ENCODE measurements around the gene KIRREL3. TPM values are rescaled to one million over a fixed set of nuclear protein-coding genes. Genes with fewer than 3 reads are reported as not detected.

The KIRREL3 gene
- total RNA-seq, 2 experiments from 2014 or later = not detected

GRCh38 chr11:127017482-127017881 is 16.9 kb upstream of the KIRREL3 start:
- no peak overlapping the region for H3K4me3 Mint-ChIP-seq
- H3K36me3 Mint-ChIP-seq (ENCODE audit: low read depth) = no peaks in the 10 kb centered on the region
- Histone ChIP-seq H3K27me3 (ENCODE audit: control insufficient read depth in 1 of 2, insufficient read depth in 2 of 2, low read length in 2 of 2) (peaks cover 0 to 6% of the 10 kb centered on the region in 2 experiments), H3K27ac (ENCODE audit: low read depth in 1 of 2, low read length in 2 of 2) (no peak overlapping the region), H3K4me3 (ENCODE audit: low read length) (no peak overlapping the region), H3K4me1 (ENCODE audit: insufficient read depth, low read length) (no peaks in the 10 kb centered on the region), H3K36me3 (ENCODE audit: insufficient read depth, low read length) (no peaks in the 10 kb centered on the region), H3K9me3 (ENCODE audit: control insufficient read depth in 1 of 2, insufficient read depth in 1 of 2, low read length in 2 of 2) (no peaks in the 10 kb centered on the region)
- no peaks in the 10 kb centered on the region for H3K9me3 Mint-ChIP-seq
- no peak for TF ChIP-seq CTCF (IDR thresholded peaks at IDR 0.05)
- intact Hi-C loops (cut with DNase I, micrococcal nuclease) = no loop called here
- CTCF ChIA-PET = no interaction called here
- POLR2A ChIA-PET = no interaction called here
- peaks cover 29% of the 10 kb centered on the region for H3K27me3 Mint-ChIP-seq
- DNase-seq (no peak), ATAC-seq (ENCODE audit: poor library complexity) (no peak)
- H3K4me1 Mint-ChIP-seq (ENCODE audit: low read depth) = no peaks in the 10 kb centered on the region
- H3K27ac Mint-ChIP-seq = no peak overlapping the region

- ATAC-seq (ENCODE audit: poor library complexity) (no peak), DNase-seq (no peak)
- no peaks in the 10 kb centered on the region for H3K9me3 Mint-ChIP-seq
- CTCF ChIA-PET = no interaction called here
- H3K36me3 ChIP-seq (ENCODE audit: insufficient read depth, low read length) = no peaks in the 10 kb centered on the region
- intact Hi-C loops (cut with DNase I, micrococcal nuclease) = no loop called here
- no peak for TF ChIP-seq CTCF (IDR thresholded peaks at IDR 0.05)
- H3K4me3 ChIP-seq (ENCODE audit: low read length) = no peak overlapping the region
- POLR2A ChIA-PET = no interaction called here
- H3K4me1 Mint-ChIP-seq (ENCODE audit: low read depth) = no peaks in the 10 kb centered on the region
- H3K27ac ChIP-seq (ENCODE audit: low read depth in 1 of 2, low read length in 2 of 2) = no peak overlapping the region
- peaks cover 0 to 3% of the 10 kb centered on the region in 2 experiments for H3K27me3 ChIP-seq (ENCODE audit: control insufficient read depth in 1 of 2, insufficient read depth in 2 of 2, low read length in 2 of 2)
- no peak overlapping the region for H3K27ac Mint-ChIP-seq
- no peak overlapping the region for H3K4me3 Mint-ChIP-seq
- no peaks in the 10 kb centered on the region for H3K4me1 ChIP-seq (ENCODE audit: insufficient read depth, low read length)
- peaks cover 34% of the 10 kb centered on the region for H3K27me3 Mint-ChIP-seq
- H3K36me3 Mint-ChIP-seq (ENCODE audit: low read depth) = no peaks in the 10 kb centered on the region
- H3K9me3 ChIP-seq (ENCODE audit: control insufficient read depth in 1 of 2, insufficient read depth in 1 of 2, low read length in 2 of 2) = no peaks in the 10 kb centered on the region
These were observed 13.0 kb upstream of the KIRREL3 start for GRCh38 chr11:127013550-127013949.

- H3K9me3 ChIP-seq (ENCODE audit: control insufficient read depth in 1 of 2, insufficient read depth in 1 of 2, low read length in 2 of 2) = peaks cover 0 to 16% of the 10 kb centered on the region in 2 experiments
- peaks cover 35 to 37% of the 10 kb centered on the region in 2 experiments for H3K27me3 ChIP-seq (ENCODE audit: control insufficient read depth in 1 of 2, insufficient read depth in 2 of 2, low read length in 2 of 2)
- no peak overlapping the region for H3K27ac ChIP-seq (ENCODE audit: low read depth in 1 of 2, low read length in 2 of 2)
- no peak overlapping the region for H3K4me3 Mint-ChIP-seq
- H3K27me3 Mint-ChIP-seq = peaks cover 62% of the 10 kb centered on the region
- no peaks in the 10 kb centered on the region for H3K4me1 Mint-ChIP-seq (ENCODE audit: low read depth)
- ChIA-PET POLR2A (no interaction called here), CTCF (no interaction called here)
- TF ChIP-seq CTCF (IDR thresholded peaks at IDR 0.05) = no peak
- no peaks in the 10 kb centered on the region for H3K4me1 ChIP-seq (ENCODE audit: insufficient read depth, low read length)
- no peaks in the 10 kb centered on the region for H3K36me3 ChIP-seq (ENCODE audit: insufficient read depth, low read length)
- ATAC-seq (ENCODE audit: poor library complexity) = no peak
- no peak for DNase-seq
- intact Hi-C loops (cut with DNase I, micrococcal nuclease) = no loop called here
- H3K4me3 ChIP-seq (ENCODE audit: low read length) = no peak overlapping the region
- H3K9me3 Mint-ChIP-seq = no peaks in the 10 kb centered on the region
- H3K36me3 Mint-ChIP-seq (ENCODE audit: low read depth) = no peaks in the 10 kb centered on the region
- no peak overlapping the region for H3K27ac Mint-ChIP-seq
These were observed 5.7 kb upstream of the KIRREL3 start for GRCh38 chr11:127006311-127006710.

Data from CD4-positive, alpha-beta T cell (primary cell).